ENCODE data around the gene CA9. TPM values are rescaled to one million over a fixed set of nuclear protein-coding genes. Genes with fewer than 3 reads are reported as not detected.

Gene CA9
- total RNA-seq, 1 donor from 2014 or later, result 0.09 TPM

- Histone ChIP-seq H3K9me3 (ENCODE audit: low read depth) (no peaks in the 10 kb centered on the region), H3K9ac (no peak overlapping the region), H3K4me1 (peaks cover 49% of the 10 kb centered on the region), H3K79me2 (ENCODE audit: low read depth) (peaks cover 62% of the 10 kb centered on the region), H3K36me3 (no peaks in the 10 kb centered on the region), H3K27ac (peak overlapping the region; percentile 68), H3F3A (ENCODE audit: low read depth) (peaks cover 37% of the 10 kb centered on the region), H3K4me2 (peak overlapping the region; percentile 80), H2AFZ (replicated peaks) (no peak overlapping the region), H3K27me3 (no peaks in the 10 kb centered on the region), H3K4me3 (peak overlapping the region; percentile 35), H4K20me1 (ENCODE audit: low read depth) (peaks cover 15% of the 10 kb centered on the region)
- Mint-ChIP-seq H3K9me3 (no peaks in the 10 kb centered on the region), H3K4me3 (no peak overlapping the region), H3K27me3 (ENCODE audit: insufficient read depth, low read depth) (peaks cover 4% of the 10 kb centered on the region), H3K27ac (no peak overlapping the region), H3K36me3 (peaks cover 15% of the 10 kb centered on the region), H3K4me1 (peaks cover 11% of the 10 kb centered on the region)
- no peak for DNase-seq (ENCODE audit: low spot score)
- TF ChIP-seq EZH2phosphoT487 (IDR thresholded peaks at IDR 0.05) (no peak), CTCF (IDR thresholded peaks at IDR 0.05) (no peak)
Observed at GRCh38 chr9:35727676-35728040, 53.9 kb downstream of the CA9 start.

GRCh38 chr9:35728041-35728971 is 54.6 kb downstream of the CA9 start:
- H3K36me3 Mint-ChIP-seq, result peaks cover 12% of the 10 kb centered on the region
- Histone ChIP-seq H3K4me1 (peaks cover 49% of the 10 kb centered on the region), H3K27me3 (no peaks in the 10 kb centered on the region), H3F3A (ENCODE audit: low read depth) (peaks cover 43% of the 10 kb centered on the region), H2AFZ (replicated peaks) (no peak overlapping the region), H3K4me3 (peak overlapping the region; percentile 35), H3K36me3 (no peaks in the 10 kb centered on the region), H3K27ac (peak overlapping the region; percentile 68), H4K20me1 (ENCODE audit: low read depth) (peaks cover 15% of the 10 kb centered on the region), H3K4me2 (peak overlapping the region; percentile 80), H3K79me2 (ENCODE audit: low read depth) (peaks cover 62% of the 10 kb centered on the region), H3K9ac (no peak overlapping the region), H3K9me3 (ENCODE audit: low read depth) (no peaks in the 10 kb centered on the region)
- H3K4me3 Mint-ChIP-seq, result no peak overlapping the region
- TF ChIP-seq EZH2 (IDR thresholded peaks at IDR 0.05) (no peak), EZH2phosphoT487 (IDR thresholded peaks at IDR 0.05) (no peak), CTCF (IDR thresholded peaks at IDR 0.05) (no peak)
- H3K4me1 Mint-ChIP-seq, result peaks cover 17% of the 10 kb centered on the region
- peak; percentile 80 for DNase-seq (ENCODE audit: low spot score)
- no peaks in the 10 kb centered on the region for H3K9me3 Mint-ChIP-seq
- H3K27ac Mint-ChIP-seq, result no peak overlapping the region
- H3K27me3 Mint-ChIP-seq (ENCODE audit: insufficient read depth, low read depth), result peaks cover 4% of the 10 kb centered on the region

GRCh38 chr9:35729101-35729500 is 55.4 kb downstream of the CA9 start:
- DNase-seq (ENCODE audit: low spot score), result no peak
- peak overlapping the region; percentile 80 for H3K4me2 ChIP-seq
- no peak overlapping the region for H3K4me3 Mint-ChIP-seq
- peaks cover 15% of the 10 kb centered on the region for H4K20me1 ChIP-seq (ENCODE audit: low read depth)
- no peak overlapping the region for H3K9ac ChIP-seq
- TF ChIP-seq EZH2phosphoT487 (IDR thresholded peaks at IDR 0.05) (no peak), CTCF (IDR thresholded peaks at IDR 0.05) (no peak), EZH2 (IDR thresholded peaks at IDR 0.05) (no peak)
- no peak overlapping the region for H2AFZ ChIP-seq (replicated peaks)
- H3K27me3 Mint-ChIP-seq (ENCODE audit: insufficient read depth, low read depth), result peaks cover 4% of the 10 kb centered on the region
- peak overlapping the region; percentile 35 for H3K4me3 ChIP-seq
- no peaks in the 10 kb centered on the region for H3K27me3 ChIP-seq
- no peaks in the 10 kb centered on the region for H3K9me3 Mint-ChIP-seq
- peaks cover 50% of the 10 kb centered on the region for H3F3A ChIP-seq (ENCODE audit: low read depth)
- peaks cover 70% of the 10 kb centered on the region for H3K79me2 ChIP-seq (ENCODE audit: low read depth)
- peaks cover 12% of the 10 kb centered on the region for H3K36me3 Mint-ChIP-seq
- H3K4me1 ChIP-seq, result peaks cover 55% of the 10 kb centered on the region
- H3K9me3 ChIP-seq (ENCODE audit: low read depth), result no peaks in the 10 kb centered on the region
- peak overlapping the region; percentile 68 for H3K27ac ChIP-seq
- H3K36me3 ChIP-seq, result no peaks in the 10 kb centered on the region
- no peak overlapping the region for H3K27ac Mint-ChIP-seq
- H3K4me1 Mint-ChIP-seq, result peaks cover 22% of the 10 kb centered on the region

Measured in neural progenitor cell (in vitro differentiated cells).